GM12801 (cell line): ENCODE measurements around the gene PLA2G4A.

Experiments
- CTCF ChIP-seq: IDR thresholded peaks from one replicate; pipeline ENCODE4 v1.5.1; 2011; ENCODE audit warnings: control low read depth; ENCODE audit not compliant: insufficient read length; ENCODE audit errors: extremely low read depth

Gene PLA2G4A

DNA sequence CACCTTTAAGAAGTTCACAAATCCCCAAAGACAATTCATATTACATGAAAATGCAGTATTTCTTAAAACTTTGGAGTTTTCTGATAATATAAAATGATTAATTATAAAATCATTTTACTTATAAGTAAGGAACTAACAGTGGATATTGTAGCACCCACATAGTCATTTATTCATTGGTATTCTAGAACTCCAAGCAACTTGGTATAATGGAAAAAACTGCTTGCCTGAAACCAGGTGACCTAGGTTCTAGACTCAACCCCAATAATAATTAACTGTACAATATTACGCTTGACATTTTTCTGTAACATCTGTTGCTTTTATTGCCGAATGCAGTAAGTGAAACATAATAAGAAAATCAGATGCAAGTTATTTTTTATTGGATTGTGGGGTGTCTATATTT, 2.4 kb downstream of the PLA2G4A start:
- TF ChIP-seq CTCF = no peak

DNA sequence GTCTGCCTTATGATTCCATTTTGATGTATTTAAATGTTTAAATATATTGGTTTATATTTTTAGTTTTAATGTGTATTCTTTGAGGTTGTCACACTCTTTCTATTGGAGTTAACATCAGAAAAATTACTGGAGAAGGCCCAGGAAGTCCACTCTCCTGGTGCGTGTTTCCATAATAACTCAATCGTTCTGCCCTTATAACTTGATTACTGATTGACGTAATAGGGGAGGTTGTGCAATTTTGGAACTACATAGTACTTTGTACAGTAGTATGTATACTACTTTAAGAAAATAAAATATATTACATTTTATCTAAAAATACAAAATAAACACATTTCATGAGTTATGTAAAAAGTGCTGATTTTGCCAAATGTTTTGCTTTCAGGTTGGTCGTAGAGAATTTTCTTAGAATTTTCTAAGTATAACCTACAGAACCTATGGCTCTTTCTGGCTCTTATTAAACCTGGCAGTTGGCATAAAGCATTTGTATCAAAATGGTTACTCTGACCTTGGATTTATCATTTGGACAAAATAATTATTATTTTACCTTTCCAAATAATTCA, 5.7 kb downstream of the PLA2G4A start:
- TF ChIP-seq CTCF = no peak

DNA sequence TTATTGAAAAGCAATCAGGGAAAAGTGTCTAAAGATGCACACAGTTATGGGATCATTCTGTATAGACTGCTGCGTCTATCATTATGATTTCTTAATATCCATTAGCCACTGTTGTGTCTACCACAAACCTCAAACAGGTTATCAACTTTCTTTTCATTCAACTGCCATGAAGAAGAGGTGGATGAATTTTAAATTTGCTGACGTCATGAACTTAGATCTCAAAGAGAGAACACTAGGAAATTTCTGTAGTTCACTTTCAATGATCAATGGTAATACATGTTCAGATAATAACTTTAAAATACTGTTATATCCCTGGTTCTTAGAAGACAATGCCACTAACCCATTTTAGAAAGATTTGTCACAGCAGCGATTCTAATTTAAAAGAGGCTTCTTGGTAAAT, 6.7 kb downstream of the PLA2G4A start:
- no peak for TF ChIP-seq CTCF

- TF ChIP-seq CTCF = no peak
Measured at GRCh38 chr1:186837806-186838205, 9.1 kb downstream of the PLA2G4A start.

GRCh38 chr1:186838380-186839040, 9.8 kb downstream of the PLA2G4A start:
- TF ChIP-seq CTCF = no peak

DNA sequence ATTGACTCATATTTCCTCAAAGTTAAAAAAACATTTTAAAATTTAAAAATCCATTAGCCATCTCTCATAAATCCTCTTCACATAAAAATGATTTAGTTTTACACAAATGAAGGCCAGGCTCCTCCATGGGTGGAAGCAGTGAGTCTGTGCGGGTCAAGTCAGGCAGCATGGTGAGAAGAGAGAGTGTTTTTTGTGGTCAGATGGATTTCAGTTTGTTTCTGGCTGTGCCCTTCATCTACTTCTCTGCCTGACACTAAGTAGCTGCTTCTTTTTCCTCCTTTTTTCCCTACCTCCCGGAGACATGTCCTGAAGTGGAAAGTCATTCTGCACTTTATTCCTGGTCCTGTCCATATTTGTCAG, 10.3 kb downstream of the PLA2G4A start:
- no peak for TF ChIP-seq CTCF

- no peak for TF ChIP-seq CTCF
Measured at GRCh38 chr1:186841599-186841998, 12.8 kb downstream of the PLA2G4A start.

- no peak for TF ChIP-seq CTCF
Measured at GRCh38 chr1:186842547-186842946, 13.8 kb downstream of the PLA2G4A start.
